SK-N-SH treated with all-trans-retinoic acid at 6 μM for 48 hours (cell line): ENCODE data around the gene PAK5.

Experiments used
- ATAC-seq: fragments of 200-7000 bp; cut with Tn5 transposase; 3 replicates; pipeline ENCODE4 v1.9.1; 2020; ENCODE audit warnings: mild to moderate bottlenecking, moderate library complexity
- ARNTL ChIP-seq: fragments of 450-650 bp; formaldehyde crosslinking; IDR thresholded peaks from 2 replicates; pipeline ENCODE4 v1.5.0; 2020; ENCODE audit warnings: low read depth, mild to moderate bottlenecking, moderate library complexity, borderline replicate concordance
- BACH2 ChIP-seq: fragments of 250-450 bp; sonication (Bioruptor Pico); IDR thresholded peaks from 2 replicates; pipeline ENCODE4 v1.9.0; 2021; ENCODE audit warnings: mild to moderate bottlenecking, borderline replicate concordance
- CSDC2 ChIP-seq: fragments of 250-450 bp; sonication (Bioruptor Pico); IDR thresholded peaks from 2 replicates; pipeline ENCODE4 v1.5.0; 2020; ENCODE audit warnings: mild to moderate bottlenecking, moderate library complexity
- CSRNP3 ChIP-seq: fragments of 250-450 bp; sonication (Bioruptor Pico); IDR thresholded peaks from 2 replicates; pipeline ENCODE4 v1.5.1; 2021; ENCODE audit warnings: mild to moderate bottlenecking, moderate library complexity
- ESRRG ChIP-seq: fragments of 250-450 bp; sonication (Bioruptor Pico); IDR thresholded peaks from 2 replicates; pipeline ENCODE4 v1.6.1; 2021; ENCODE audit warnings: mild to moderate bottlenecking
- ISL1 ChIP-seq: fragments of 250-450 bp; sonication (Bioruptor Pico); IDR thresholded peaks from 2 replicates; pipeline ENCODE4 v2.1.2; 2022; ENCODE audit warnings: mild to moderate bottlenecking, moderate library complexity
- OSR1 ChIP-seq: fragments of 250-450 bp; sonication (Bioruptor Pico); IDR thresholded peaks from 2 replicates; pipeline ENCODE4 v1.8.0; 2022; ENCODE audit warnings: moderate library complexity, mild to moderate bottlenecking, inconsistent platforms
- PPARA ChIP-seq: fragments of 250-450 bp; sonication (Bioruptor Pico); IDR thresholded peaks from 2 replicates; pipeline ENCODE4 v1.5.0; 2020; ENCODE audit warnings: mild to moderate bottlenecking, borderline replicate concordance
- SNAI2 ChIP-seq: fragments of 250-450 bp; sonication (Bioruptor Pico); IDR thresholded peaks from 2 replicates; pipeline ENCODE4 v1.5.0; 2020; ENCODE audit warnings: mild to moderate bottlenecking, moderate library complexity
- TCF4 ChIP-seq: fragments of 250-450 bp; sonication (Bioruptor Pico); IDR thresholded peaks from 2 replicates; pipeline ENCODE4 v1.8.0; 2021; ENCODE audit warnings: mild to moderate bottlenecking, moderate library complexity, borderline replicate concordance
- ZC3H10 ChIP-seq: fragments of 250-450 bp; sonication (Bioruptor Pico); IDR thresholded peaks from 2 replicates; pipeline ENCODE4 v1.5.1; 2021; ENCODE audit warnings: mild to moderate bottlenecking, moderate library complexity
- ZFP3 ChIP-seq: fragments of 250-450 bp; sonication (Bioruptor Pico); IDR thresholded peaks from 2 replicates; pipeline ENCODE4 v1.5.0; 2020; ENCODE audit warnings: mild to moderate bottlenecking, moderate library complexity
- ZNF70 ChIP-seq: fragments of 450-650 bp; formaldehyde crosslinking; IDR thresholded peaks from 2 replicates; pipeline ENCODE4 v1.5.0; 2020; ENCODE audit warnings: mild to moderate bottlenecking, moderate library complexity
- TF ChIP-seq, protein P1 (sequence below): fragments of 250-450 bp; sonication (Bioruptor Pico); IDR thresholded peaks from 2 replicates; pipeline ENCODE4 v1.8.0; 2021; ENCODE audit warnings: low read depth, mild to moderate bottlenecking, moderate library complexity, borderline replicate concordance
- TF ChIP-seq, protein P2 (sequence below): fragments of 250-450 bp; sonication (Bioruptor Pico); IDR thresholded peaks from 2 replicates; pipeline ENCODE4 v1.8.0; 2020; ENCODE audit warnings: mild to moderate bottlenecking, moderate library complexity, borderline replicate concordance
- TF ChIP-seq, protein P3 (sequence below): fragments of 250-450 bp; sonication (Bioruptor Pico); IDR thresholded peaks from 2 replicates; pipeline ENCODE4 v1.5.0; 2020; ENCODE audit warnings: mild to moderate bottlenecking, moderate library complexity

The PAK5 gene

DNA sequence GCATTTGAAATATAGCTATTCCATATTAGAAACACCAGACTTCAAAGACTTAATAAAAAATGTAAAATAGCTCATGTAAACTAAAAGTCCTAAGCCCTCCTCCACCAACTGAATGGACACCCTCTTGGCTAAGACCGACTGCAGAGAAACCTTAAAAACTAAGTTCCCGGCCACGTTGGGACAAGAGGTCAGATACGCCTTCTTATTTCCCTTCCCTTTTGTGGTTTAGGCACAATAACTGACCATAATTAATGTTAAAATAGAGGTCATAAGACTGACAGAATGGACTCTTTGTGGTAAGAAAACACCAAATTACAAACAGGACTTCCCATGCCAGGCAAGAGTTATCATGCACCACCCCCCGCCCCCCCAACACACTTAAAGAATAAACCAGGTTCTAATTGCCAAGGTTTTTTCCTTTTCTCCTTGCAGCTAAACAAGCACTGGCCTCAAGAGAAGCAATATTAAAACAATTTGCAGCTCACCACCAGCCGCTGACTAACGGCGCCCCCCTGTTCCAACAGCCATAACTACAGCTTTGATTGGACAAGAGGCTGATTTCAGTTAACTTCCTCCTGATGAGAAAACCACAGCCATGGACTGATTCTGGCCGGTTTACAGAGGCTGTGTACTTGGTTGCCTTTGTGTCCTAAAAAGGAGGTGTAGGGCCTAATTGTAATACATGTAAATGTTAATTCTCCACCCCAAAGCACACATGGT is 335.2 kb downstream of the PAK5 start:
- ATAC-seq = peak; percentile 62
- TF ChIP-seq TCF4 (CRISPR knock-in tag) (no peak), SNAI2 (no peak), ZFP3 (CRISPR knock-in tag) (no peak), ZC3H10 (CRISPR knock-in tag) (no peak), ARNTL (CRISPR knock-in tag) (no peak), CSDC2 (CRISPR knock-in tag) (no peak), ISL1 (CRISPR knock-in tag) (no peak), ESRRG (CRISPR knock-in tag) (no peak), PPARA (CRISPR knock-in tag) (no peak), OSR1 (no peak), CSRNP3 (CRISPR knock-in tag) (no peak), BACH2 (CRISPR knock-in tag) (no peak), ZNF70 (no peak)
- TF ChIP-seq, protein P1, sequence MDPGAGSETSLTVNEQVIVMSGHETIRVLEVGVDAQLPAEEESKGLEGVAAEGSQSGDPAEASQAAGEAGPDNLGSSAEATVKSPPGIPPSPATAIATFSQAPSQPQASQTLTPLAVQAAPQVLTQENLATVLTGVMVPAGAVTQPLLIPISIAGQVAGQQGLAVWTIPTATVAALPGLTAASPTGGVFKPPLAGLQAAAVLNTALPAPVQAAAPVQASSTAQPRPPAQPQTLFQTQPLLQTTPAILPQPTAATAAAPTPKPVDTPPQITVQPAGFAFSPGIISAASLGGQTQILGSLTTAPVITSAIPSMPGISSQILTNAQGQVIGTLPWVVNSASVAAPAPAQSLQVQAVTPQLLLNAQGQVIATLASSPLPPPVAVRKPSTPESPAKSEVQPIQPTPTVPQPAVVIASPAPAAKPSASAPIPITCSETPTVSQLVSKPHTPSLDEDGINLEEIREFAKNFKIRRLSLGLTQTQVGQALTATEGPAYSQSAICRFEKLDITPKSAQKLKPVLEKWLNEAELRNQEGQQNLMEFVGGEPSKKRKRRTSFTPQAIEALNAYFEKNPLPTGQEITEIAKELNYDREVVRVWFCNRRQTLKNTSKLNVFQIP = no peak
- TF ChIP-seq, protein P2, sequence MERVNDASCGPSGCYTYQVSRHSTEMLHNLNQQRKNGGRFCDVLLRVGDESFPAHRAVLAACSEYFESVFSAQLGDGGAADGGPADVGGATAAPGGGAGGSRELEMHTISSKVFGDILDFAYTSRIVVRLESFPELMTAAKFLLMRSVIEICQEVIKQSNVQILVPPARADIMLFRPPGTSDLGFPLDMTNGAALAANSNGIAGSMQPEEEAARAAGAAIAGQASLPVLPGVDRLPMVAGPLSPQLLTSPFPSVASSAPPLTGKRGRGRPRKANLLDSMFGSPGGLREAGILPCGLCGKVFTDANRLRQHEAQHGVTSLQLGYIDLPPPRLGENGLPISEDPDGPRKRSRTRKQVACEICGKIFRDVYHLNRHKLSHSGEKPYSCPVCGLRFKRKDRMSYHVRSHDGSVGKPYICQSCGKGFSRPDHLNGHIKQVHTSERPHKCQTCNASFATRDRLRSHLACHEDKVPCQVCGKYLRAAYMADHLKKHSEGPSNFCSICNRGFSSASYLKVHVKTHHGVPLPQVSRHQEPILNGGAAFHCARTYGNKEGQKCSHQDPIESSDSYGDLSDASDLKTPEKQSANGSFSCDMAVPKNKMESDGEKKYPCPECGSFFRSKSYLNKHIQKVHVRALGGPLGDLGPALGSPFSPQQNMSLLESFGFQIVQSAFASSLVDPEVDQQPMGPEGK (CRISPR knock-in tag) = no peak
- TF ChIP-seq, protein P3, sequence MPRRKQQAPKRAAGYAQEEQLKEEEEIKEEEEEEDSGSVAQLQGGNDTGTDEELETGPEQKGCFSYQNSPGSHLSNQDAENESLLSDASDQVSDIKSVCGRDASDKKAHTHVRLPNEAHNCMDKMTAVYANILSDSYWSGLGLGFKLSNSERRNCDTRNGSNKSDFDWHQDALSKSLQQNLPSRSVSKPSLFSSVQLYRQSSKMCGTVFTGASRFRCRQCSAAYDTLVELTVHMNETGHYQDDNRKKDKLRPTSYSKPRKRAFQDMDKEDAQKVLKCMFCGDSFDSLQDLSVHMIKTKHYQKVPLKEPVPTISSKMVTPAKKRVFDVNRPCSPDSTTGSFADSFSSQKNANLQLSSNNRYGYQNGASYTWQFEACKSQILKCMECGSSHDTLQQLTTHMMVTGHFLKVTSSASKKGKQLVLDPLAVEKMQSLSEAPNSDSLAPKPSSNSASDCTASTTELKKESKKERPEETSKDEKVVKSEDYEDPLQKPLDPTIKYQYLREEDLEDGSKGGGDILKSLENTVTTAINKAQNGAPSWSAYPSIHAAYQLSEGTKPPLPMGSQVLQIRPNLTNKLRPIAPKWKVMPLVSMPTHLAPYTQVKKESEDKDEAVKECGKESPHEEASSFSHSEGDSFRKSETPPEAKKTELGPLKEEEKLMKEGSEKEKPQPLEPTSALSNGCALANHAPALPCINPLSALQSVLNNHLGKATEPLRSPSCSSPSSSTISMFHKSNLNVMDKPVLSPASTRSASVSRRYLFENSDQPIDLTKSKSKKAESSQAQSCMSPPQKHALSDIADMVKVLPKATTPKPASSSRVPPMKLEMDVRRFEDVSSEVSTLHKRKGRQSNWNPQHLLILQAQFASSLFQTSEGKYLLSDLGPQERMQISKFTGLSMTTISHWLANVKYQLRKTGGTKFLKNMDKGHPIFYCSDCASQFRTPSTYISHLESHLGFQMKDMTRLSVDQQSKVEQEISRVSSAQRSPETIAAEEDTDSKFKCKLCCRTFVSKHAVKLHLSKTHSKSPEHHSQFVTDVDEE (CRISPR knock-in tag) = no peak

- TF ChIP-seq, protein P3 (CRISPR knock-in tag) = no peak
- ATAC-seq = no peak
Observed at GRCh38 chr20:9501473-9501872, 337.4 kb downstream of the PAK5 start.

DNA sequence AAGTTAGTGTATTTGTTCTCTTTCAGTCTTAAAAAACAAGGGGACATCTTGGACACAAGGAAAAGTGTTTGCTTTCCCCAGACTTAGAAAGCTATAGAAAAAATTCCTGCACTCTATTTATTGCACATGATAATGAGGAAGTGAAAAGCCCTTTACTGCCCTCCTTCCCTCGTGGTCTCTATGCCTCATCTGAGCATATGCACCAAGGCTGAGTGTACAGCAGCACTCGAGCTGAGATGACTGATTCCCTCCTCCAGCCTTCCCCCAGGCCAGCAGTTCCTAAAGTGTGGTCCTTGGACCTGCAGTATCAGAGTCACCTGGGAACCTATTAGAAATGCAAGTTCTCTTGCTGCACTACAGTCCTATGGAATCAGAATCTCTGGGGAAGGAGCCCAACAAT is 338.8 kb downstream of the PAK5 start:
- TF ChIP-seq SNAI2 (no peak), ARNTL (CRISPR knock-in tag) (no peak), ZC3H10 (CRISPR knock-in tag) (no peak)
- TF ChIP-seq, protein P2 (CRISPR knock-in tag) = no peak
- peak; percentile 49 for ATAC-seq
